Measurements from ENCODE around the gene SLC5A7. TPM values are rescaled to one million over a fixed set of nuclear protein-coding genes. Genes with fewer than 3 reads are reported as not detected.

Gene SLC5A7
- total RNA-seq, 2 donors from 2014 or later: 0.42 TPM; not detected in 1

- Histone ChIP-seq H3K4me3 (no peak overlapping the region), H3K36me3 (no peaks in the 10 kb centered on the region), H3K27ac (no peak overlapping the region), H3K27me3 (no peaks in the 10 kb centered on the region), H3K4me1 (no peaks in the 10 kb centered on the region), H3K9ac (ENCODE audit: low read depth in 2 of 2, low read length in 2 of 2) (no peak overlapping the region), H3K9me3 (no peaks in the 10 kb centered on the region)
- intact Hi-C loops (cut with DNase I): no loop called here
- no peak for TF ChIP-seq CTCF (IDR thresholded peaks at IDR 0.05)
- DNase-seq: no peak
Measured at GRCh38 chr2:108013305-108013704, 27.0 kb downstream of the SLC5A7 start.

GRCh38 chr2:108022628-108023027 is 36.3 kb downstream of the SLC5A7 start:
- H3K36me3 ChIP-seq: no peaks in the 10 kb centered on the region
- no peaks in the 10 kb centered on the region for H3K27me3 ChIP-seq
- H3K9me3 ChIP-seq: no peaks in the 10 kb centered on the region
- H3K9ac ChIP-seq (ENCODE audit: low read depth in 2 of 2, low read length in 2 of 2): no peak overlapping the region
- no peak overlapping the region for H3K27ac ChIP-seq
- intact Hi-C loops (cut with DNase I): no loop called here
- no peak for DNase-seq
- no peaks in the 10 kb centered on the region for H3K4me1 ChIP-seq
- no peak for TF ChIP-seq CTCF (IDR thresholded peaks at IDR 0.05)
- no peak overlapping the region for H3K4me3 ChIP-seq

- Histone ChIP-seq H3K4me3 (no peak overlapping the region), H3K4me1 (no peaks in the 10 kb centered on the region), H3K9ac (ENCODE audit: low read depth in 2 of 2, low read length in 2 of 2) (no peak overlapping the region), H3K27me3 (no peaks in the 10 kb centered on the region), H3K36me3 (no peaks in the 10 kb centered on the region), H3K27ac (no peak overlapping the region), H3K9me3 (no peaks in the 10 kb centered on the region)
- intact Hi-C loops (cut with DNase I): no loop called here
- no peak for TF ChIP-seq CTCF (IDR thresholded peaks at IDR 0.05)
- DNase-seq: no peak
Measured at GRCh38 chr2:108023776-108024175, 37.5 kb downstream of the SLC5A7 start.

- H3K27me3 ChIP-seq: no peaks in the 10 kb centered on the region
- H3K9me3 ChIP-seq: no peaks in the 10 kb centered on the region
- no peak for TF ChIP-seq CTCF (IDR thresholded peaks at IDR 0.05)
- no peaks in the 10 kb centered on the region for H3K36me3 ChIP-seq
- no peak overlapping the region for H3K4me3 ChIP-seq
- H3K4me1 ChIP-seq: no peaks in the 10 kb centered on the region
- no peak overlapping the region for H3K9ac ChIP-seq (ENCODE audit: low read depth in 2 of 2, low read length in 2 of 2)
- no peak for DNase-seq
- no peak overlapping the region for H3K27ac ChIP-seq
- intact Hi-C loops (cut with DNase I): no loop called here
Measured at GRCh38 chr2:108026092-108026794, 39.9 kb downstream of the SLC5A7 start.

- Histone ChIP-seq H3K27ac (no peak overlapping the region), H3K9ac (ENCODE audit: low read depth in 2 of 2, low read length in 2 of 2) (no peak overlapping the region), H3K27me3 (no peaks in the 10 kb centered on the region), H3K36me3 (no peaks in the 10 kb centered on the region), H3K4me3 (no peak overlapping the region), H3K4me1 (no peaks in the 10 kb centered on the region), H3K9me3 (no peaks in the 10 kb centered on the region)
- no peak for TF ChIP-seq CTCF (IDR thresholded peaks at IDR 0.05)
- intact Hi-C loops (cut with DNase I): no loop called here
- no peak for DNase-seq
Measured at GRCh38 chr2:108029496-108029895, 43.2 kb downstream of the SLC5A7 start.
